GM18520 (cell line): ENCODE results near the gene MMAA.
"Not testable (repeated sequence)": the region's sequence is repeated elsewhere in the genome, so short reads cannot be mapped to it uniquely, and the experiment has no call there.

Experiments used
- ATAC-seq: cut with Tn5 transposase; IDR thresholded peaks from one replicate; pipeline ENCODE4 v1.9.1; 2021; ENCODE audit not compliant: unreplicated experiment

Gene MMAA

DNA sequence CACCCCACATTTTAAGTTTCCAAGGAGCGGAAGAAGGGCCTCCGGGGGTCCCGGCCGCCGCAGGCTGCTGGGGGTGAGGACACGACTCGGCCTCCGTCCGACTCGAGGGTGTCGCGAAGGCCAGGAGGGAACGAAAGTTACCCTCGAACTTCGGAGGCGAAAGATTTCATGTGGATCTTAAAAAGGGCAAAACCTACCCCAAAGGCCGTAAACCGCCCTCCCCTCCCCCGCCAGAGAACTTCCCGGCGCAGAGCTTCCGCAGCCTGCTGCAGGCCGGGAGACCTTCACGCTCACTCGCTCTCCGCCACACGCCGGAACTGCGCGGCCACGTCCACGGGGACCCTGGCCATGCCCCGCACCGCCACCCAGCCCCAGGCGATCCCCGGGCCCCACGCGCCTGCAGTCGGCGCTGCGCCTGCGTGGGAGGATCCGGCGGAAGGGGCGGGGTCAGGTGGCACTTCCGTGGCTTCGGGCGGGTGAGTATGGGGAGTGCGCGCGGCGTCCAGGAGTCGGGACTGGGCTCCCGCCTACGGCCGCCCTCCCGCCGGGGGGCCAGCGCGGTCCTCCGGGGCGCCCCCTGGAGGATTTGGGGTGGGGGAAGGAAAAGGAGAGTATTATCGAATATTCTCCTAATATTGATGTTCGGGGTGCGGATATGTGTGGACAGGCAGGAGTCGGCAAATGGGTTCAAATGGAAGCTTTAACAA, at the start of gene MMAA:
MMAA (plus strand) TSS at position 454 of the 707 bp plus-strand sequence. CDS start 19,755 bp downstream, outside the sequence.
- ATAC-seq: peak; percentile 63

DNA sequence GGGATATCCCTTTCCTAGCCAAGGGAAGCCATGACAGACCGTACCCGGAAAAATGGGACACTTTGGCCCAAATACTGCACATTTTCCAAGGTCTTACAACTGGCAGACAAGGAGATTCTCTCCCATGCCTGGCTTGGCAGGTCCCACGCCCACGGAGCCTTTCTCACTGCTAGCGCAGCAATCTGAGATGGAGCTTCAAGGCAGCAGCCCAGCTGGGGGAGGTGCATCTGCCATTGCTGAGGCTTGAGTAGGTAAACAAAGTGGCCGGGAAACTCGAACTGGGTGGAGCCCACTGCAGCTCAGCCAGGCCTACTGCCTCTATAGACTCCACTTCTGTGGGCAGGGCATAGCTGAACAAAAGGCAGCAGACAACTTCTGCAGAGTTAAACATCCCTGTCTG, 44.6 kb upstream of the MMAA start:
- ATAC-seq: not testable (repeated sequence)

DNA sequence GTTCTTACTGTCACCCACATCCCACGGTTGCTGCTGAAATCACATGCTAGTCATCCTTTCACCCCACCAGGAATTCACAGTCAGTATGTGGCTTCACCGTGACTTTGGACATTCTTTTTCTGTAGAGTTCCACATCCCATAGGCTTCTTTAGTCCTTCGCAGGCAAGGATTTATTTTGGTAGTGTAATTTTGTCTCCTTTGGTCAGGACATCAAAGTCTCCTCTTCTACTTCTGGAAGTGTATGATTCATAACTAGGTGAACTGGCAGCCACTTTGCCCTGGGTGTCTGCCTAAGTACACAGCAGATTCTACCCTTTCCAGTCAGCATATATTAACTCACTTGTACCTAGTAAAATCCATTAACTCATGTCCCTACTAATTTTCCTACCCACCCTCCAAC, 38.3 kb upstream of the MMAA start:
- no peak for ATAC-seq

DNA sequence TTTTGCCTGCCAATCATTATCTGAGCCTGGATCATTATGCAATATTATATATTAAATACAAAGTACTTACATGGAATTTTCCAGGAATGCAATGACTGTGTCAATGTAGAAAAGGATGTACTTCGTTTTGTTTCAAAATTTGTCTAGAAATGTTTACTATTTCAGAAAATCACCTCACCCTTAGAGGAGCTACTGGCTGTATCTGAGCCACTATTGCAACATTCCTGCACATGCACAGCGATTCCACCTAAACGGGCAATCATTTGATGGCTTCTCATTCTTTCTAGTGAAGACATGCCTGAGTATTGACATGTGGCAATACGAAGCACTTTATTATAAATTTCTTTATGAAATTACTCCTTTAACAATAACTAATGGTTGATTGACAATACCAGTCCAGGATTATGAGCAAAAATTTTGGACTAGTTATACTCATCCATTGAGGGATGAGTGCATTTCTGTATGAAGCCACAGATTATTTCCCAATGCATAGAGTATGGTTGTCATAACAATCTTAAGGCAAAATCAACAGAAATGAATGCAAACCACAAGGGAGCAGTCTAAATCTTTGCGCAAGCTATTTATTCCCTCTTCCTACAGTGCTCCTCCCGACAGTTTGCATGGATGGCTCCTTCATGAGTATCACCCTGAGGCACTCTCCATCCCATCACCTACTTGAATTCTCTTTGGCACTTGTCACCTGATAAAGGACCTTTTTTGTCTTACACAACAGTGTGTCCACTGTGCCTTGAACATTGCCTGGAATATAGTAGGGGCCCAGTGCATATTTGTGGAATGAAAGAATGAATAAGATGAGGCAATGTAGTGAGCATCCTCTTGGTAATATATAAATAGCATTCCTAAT, 35.8 kb upstream of the MMAA start:
- no peak for ATAC-seq

DNA sequence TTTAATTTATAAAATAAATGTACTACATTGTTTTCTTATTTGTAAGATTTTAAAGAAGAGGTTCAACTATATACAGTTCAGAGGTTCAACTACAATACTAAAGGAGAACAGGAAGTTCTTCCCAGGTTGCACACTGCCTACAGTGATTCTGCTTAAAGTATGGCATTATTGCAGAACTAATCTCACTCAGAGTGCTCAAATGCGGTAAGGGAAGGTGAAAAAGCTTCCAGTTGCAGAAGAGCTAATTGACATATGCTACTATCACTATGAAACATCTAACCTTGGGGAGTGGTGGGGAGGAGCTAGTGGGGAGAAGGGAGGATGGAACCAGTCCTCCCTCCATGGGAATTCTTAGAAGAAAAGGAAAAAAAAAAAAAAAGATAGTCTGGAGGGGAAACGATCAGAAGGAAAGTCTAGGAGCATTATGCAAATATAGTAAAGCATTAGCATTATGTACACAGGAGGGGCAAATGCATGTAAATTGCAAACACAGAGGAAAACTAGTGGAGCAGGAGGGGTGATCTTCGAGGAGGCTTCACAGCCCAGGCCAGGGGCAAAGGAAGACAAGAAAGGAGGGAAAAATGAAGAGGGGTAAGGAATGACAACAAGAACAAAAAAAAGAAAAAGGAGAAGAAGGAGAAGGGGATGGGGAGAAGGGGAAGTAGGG, 32.0 kb upstream of the MMAA start:
- ATAC-seq: no peak

DNA sequence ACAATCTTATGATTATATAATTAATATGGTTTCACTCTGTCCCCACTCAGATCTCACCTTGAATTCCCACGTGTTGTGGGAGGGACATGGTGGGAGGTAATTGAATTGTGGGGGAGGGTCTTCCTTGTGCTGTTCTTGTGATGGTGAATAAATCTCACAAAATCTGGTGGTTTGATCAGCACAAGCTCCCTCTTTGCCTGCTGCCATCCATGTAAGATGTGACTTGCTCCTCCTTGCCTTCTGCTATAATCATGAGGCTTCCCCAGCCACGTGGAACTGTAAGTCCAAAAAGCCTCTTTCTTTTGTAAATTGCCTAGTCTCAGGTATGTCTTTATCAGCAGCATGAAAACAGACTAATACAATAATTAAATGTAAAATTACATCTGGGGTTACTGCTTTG, 29.8 kb upstream of the MMAA start:
- not testable (repeated sequence) for ATAC-seq

DNA sequence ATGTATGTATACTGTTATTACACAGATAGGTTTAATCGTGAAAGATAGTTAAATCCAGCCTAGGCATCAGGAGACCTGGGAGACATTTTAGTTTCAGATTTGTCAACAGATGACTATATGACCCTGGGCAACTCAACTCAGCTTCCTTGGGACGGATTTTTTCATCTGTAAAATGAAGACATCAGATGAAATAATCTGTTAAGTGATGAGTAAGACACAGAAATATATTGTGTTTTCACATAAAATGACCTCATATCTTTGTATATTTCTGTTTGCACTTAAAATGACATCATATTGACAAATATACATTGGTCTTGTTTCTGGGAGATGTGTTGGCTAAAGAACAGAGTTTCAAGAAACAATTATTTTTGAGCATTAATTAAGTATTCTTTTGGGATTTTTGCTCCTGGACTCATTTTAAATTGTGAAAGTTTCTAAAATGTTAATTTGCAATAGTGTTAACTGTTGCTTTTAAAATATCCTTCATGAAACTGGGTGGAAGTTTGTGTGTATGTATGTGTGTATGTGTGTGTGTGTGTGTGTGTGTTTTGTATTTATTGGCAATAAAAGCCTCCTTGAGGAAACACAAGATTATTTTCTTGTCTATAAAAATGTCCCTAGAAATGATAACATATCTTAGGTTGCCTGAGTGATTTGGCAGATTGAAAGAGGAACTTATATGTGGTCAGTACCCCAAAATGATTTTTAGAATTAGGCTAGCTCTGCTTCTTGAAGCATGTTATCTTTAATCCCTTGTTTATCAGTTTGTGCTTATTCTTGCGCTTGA, 29.1 kb upstream of the MMAA start:
- ATAC-seq: no peak

DNA sequence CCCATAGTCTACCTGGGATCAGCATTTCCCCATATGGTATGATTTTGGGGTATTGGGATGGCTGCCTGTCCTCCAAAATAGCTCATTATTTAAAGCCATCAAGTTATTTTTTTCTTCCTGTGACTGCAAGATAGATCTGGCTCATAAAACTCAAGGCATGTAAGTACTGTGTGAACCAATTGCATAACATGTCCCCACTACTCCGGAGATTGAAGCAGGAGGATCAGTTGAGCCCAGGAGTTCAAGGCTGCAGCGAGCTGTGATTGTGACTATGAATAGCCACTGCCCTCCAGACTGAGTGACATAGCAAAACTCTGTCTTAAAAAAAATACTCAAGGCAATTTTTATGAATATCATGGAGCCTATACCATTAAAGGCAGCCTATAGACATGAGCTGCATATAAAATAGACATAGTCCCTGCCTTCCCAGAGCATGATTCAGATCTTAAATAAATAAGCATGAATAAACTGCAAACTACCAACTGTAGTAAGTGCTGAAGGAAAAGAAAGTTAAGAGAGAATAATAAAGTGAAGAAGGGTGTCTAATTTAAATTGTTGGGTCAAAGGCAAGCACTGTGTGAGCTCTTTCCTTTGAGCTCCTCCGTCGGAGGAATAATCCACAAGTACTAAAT, 16.9 kb upstream of the MMAA start:
- no peak for ATAC-seq

DNA sequence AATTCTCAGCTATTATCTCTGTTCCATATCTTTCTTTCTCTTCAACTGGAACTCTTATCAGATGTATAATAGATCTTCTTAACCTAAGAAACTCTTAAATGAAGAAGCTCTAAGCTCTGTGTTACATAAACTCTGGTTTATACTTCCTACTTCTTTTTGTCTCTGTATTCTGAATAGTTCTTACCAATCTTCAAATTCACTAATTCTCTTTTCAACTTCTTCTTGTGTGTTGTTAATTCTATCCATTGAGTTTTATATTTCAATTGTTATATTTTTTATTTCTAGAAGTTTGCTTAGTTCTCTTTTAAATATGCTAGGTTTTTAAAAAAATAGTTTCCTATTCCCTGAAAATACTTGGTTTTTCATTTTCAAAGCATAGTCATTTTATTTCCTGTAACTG, 13.2 kb upstream of the MMAA start:
- ATAC-seq: no peak

DNA sequence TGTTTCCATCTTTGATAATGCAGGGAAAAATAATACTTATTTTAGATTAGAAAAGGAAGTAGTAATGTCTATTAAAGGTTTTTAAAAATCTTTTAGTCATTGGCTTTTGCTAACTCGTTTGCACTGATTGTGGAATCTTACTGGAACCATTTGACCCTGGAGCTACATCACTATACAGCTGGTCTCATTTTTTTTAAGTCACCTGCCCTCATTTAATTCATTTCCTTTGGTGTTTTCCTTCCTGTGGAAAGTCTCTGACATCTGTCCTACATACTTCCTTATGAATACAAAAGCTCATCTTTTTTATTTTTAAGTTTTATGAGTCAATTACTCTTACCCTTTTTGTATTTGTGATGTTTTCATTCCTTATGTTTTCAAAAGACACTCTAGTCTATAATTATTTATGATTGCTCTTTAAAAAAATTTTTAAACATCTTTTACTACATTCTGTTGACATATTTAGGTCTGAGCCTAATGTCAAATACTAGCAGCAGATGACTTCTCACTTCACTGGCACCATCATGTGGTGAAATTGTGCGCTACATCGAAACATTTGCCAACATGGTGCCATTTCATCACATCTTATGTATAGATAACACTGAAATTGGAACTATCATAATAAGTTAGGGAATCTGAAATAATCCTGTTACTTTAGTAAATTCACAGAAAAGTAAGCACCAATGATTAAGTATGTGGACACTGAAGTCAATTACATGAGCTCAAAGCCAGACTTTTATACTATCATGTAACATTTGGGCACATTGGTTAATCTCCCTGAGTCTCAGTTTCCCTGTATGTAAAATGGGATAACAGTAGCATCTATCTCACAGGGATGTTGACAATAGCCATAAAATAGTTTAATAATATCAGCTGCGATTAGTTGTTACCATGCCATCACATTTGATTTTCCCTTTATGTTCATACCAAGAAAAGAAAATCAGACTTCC, 9.4 kb upstream of the MMAA start:
- ATAC-seq: peak; percentile 81

DNA sequence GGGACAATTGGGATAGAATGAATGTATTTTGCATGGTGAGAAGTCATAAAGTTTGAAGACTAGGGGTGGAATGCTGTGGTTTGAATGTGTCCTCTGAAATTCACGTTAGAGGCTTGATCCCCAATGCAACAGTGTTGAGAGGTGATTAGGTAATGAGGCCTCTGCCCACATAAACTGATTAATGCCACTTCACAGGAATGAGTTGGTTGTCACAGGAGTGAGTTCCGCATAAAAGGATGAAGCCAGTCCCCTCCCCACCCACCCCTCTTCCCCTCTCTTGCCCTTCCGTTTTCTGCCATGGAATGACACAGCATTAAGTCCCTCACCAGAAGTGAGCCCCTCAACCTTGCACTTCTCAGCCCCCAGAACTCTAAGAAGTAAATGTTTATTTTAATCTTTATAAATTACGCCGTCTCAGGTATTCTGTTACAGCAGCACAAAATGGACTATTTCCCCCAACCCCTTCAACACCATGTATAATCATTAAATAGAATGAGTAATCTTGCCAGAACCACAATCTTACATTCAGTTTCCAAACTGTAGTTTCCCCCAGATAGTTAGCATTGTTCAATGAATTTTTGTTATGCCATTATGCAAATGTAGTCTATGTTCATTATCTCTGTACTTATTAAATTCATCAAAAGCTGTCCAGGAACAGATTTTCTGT, 5.5 kb upstream of the MMAA start:
- ATAC-seq: no peak

DNA sequence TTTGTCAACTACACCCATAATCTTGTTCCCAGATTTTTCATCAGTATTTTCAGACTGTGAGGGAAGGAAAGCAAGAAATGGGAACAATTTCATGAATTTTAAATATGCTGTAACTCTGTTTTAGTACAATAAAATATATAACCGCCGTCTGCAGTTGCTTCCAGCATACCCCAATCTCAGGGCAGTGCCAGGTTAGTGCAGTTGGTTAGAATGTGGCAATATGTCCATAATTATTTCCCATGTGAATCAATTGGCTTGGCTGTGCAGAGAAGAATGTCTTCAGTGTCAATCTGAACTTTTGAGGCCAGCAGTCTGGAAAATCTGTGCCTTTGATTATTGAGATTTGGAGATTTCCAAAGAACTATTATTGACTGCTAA, 5.0 kb upstream of the MMAA start:
- ATAC-seq: no peak

DNA sequence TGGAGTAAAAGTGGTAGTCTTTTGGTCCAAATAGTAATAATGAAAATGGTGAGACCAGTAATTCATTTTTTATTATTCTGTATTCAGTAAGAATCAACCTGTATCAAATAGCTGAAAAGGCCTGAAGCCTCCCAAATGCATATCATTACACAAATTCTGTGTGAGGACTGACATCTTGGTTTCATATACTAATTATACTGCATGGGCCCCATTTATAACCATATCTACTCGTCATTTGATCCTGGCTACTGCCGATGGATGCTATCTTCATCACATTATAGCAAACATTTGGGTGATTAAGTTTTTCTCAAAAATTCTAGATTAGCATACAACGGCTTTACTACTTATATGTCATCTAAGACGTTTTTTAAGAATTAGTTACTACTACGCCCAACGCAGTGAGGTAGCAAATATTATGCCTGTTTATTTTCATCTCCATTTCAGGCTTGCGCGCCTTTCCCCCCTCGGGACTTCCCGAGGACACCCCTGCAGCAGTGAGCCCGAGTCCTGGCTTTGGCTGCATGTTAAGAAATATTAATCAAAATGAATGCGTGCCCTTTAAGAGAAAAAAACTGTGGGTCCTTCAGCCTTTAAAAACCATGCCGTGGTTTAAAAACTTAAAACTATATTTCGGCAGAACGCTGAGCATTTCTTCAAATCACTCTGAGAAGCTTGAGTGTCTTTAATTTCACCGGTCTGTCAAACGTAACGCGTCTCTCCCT, 814 bp upstream of the MMAA start:
- ATAC-seq: no peak

DNA sequence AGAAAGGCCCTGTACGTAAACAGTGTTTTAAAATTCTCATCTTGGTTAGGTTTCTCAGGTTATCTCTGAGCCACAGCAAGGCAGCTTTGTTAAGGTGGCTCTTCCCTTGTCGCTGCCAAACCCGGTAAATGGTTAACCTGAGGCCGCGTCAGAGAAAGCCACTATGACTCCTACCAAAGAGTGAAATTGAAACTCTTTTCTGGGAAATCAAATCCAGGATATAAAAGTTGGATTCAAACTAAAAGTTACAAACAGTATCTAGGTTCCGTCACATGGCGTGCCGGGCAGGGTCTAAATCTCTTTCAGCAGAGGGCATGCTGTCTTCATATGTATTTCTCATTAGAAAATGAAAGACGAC, 433 bp downstream of the MMAA start:
- ATAC-seq: peak; percentile 27

DNA sequence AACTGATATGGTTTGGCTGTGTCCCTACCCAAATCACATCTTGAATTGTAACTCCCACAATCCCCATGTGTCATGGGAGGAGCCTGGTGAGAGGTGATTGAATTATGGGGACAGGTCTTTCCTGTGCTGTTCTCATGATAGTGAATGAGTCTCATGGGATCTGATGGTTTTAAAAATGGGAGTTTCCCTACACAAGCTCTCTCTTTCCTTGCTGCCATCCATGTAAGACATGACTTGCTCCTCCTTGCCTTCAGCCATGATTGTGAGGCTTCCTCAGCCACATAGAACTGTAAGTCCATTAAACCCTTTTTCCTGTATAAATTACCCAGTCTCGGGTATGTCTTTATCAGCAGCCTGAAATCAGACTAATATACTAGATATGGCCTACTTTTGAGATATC, 2.9 kb downstream of the MMAA start:
- ATAC-seq: not testable (repeated sequence)

DNA sequence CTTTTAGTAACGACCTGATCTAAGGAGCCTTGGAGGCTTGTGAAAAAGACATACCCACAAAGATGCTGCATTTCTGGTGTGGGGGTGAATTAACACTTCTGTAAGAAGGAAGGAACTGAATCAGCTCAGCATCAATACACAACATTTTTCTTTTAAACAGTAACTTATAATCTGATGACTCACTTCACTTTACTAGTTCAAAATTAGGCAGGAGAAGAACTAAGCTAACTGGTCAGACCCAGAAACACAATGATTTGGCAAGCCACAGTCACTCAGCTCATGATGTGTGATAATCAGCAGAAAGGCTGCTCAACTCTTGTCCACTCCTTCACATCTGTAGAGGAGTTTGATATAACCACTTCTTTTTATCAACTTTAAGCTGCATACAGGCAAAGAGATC, 4.6 kb downstream of the MMAA start:
- ATAC-seq: peak; percentile 46

DNA sequence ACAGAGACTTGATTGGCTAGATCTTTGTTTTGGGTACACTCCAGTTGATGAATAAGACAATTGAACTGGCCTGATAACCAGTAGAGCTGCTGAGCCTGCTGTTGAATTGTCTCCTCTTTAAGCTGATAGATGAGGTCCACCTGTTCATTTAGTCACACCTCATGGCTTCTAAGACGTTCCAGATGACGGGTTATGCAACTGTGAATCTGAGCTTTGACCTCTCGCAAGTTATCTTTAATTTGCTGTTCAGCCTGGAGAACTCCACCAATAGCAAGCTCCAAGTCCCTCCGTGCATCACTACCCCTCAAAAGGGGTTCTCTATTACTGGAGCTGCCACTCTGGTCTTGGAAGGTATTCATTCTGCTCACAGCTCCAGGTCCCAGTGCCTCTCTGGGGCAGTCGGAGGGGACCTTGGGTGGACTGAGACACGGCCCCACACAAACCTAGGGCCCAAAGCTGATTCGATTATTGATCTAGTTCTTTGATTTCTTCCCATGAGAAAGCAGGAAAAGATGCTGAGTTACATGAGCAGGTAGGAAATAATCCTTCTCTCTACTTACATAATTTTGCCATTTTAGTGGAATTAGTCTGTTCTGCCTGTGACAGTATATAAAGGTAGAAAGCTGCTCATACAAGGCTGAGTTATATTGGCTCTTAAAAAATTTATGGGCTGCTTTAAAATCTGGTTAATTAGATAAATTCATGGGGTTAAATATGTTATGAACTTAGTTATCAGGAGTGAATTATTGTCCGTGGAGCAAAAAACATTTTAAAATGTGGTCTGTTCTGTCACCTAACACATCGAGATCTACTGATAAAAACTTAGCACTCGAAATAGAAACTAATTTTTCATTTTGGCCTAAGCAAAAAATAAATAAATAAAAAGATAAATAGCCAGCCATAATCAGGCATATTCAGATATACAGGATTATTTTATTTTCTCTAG, 6.8 kb downstream of the MMAA start:
- no peak for ATAC-seq
